Ovary (tissue), 3 donors: ENCODE results near the gene DSG3.
"Not testable (repeated sequence)": the region's sequence is repeated elsewhere in the genome, so short reads cannot be mapped to it uniquely, and the experiment has no call there.

Experiments used
- CTCF ChIP-seq, 3 donors: fragments of 450-650 bp in 2 of 3; fragments of 200-600 bp in 1 of 3; IDR thresholded peaks; one replicate each; pipeline versions ENCODE4 v1.5.1 to v1.8.0; 2016 to 2022; ENCODE audit warnings: antibody characterized with exemption in 3 of 3, mild to moderate bottlenecking in 1 of 3
- EP300 ChIP-seq: sonication (generic); formaldehyde crosslinking; IDR thresholded peaks from one replicate; pipeline ENCODE4 v1.6.1; 2017; ENCODE audit warnings: antibody characterized with exemption
- POLR2A ChIP-seq: fragments of 450-650 bp; IDR thresholded peaks from one replicate; pipeline ENCODE4 v1.6.1; 2017; ENCODE audit warnings: antibody characterized with exemption, mild to moderate bottlenecking, moderate library complexity
- donor health status: DM: no; HTN: no; CAD: no.

- TF ChIP-seq CTCF (IDR thresholded peaks at IDR 0.05); POLR2A; EP300: not testable (repeated sequence)
Observed at GRCh38 chr18:31494705-31495244, 47.2 kb downstream of the DSG3 start.
